GM10266 (cell line): ENCODE data around the gene SEC11A.
"Not testable (repeated sequence)": the region's sequence is repeated elsewhere in the genome, so short reads cannot be mapped to it uniquely, and the experiment has no call there.

Experiments
- DNase-seq: peaks from one replicate; pipeline ENCODE4 v3.0.0; 2012; ENCODE audit errors: extremely low spot score
- CTCF ChIP-seq: IDR thresholded peaks from 2 replicates; pipeline ENCODE4 v1.5.1; 2012; ENCODE audit warnings: mild to moderate bottlenecking, low read depth; ENCODE audit not compliant: control insufficient read depth, insufficient read depth; ENCODE audit errors: missing control alignments

SEC11A gene

GRCh38 chr15:84647726-84648125 lies 68.2 kb downstream of the SEC11A start:
- no peak for DNase-seq
- TF ChIP-seq CTCF: no peak

GRCh38 chr15:84645997-84646396 lies 69.9 kb downstream of the SEC11A start:
- DNase-seq: no peak
- TF ChIP-seq CTCF: no peak

- no peak for TF ChIP-seq CTCF
- DNase-seq: no peak
Observed at GRCh38 chr15:84645496-84645895, 70.4 kb downstream of the SEC11A start.

GRCh38 chr15:84643838-84644237 lies 72.1 kb downstream of the SEC11A start:
- DNase-seq: no peak
- no peak for TF ChIP-seq CTCF

- not testable (repeated sequence) for DNase-seq
Observed at GRCh38 chr15:84642640-84643039, 73.3 kb downstream of the SEC11A start.

- DNase-seq: not testable (repeated sequence)
Observed at GRCh38 chr15:84641871-84642270, 74.1 kb downstream of the SEC11A start.

GRCh38 chr15:84638103-84638502 lies 77.8 kb downstream of the SEC11A start:
- TF ChIP-seq CTCF: no peak
- DNase-seq: no peak

- no peak for TF ChIP-seq CTCF
- DNase-seq: no peak
Observed at GRCh38 chr15:84634228-84634837, 81.6 kb downstream of the SEC11A start.
